Measurements from ENCODE around the gene EID2. TPM values are rescaled to one million over a fixed set of nuclear protein-coding genes. Genes with fewer than 3 reads are reported as not detected.
A peak's percentile ranks its signal among the peaks of the same experiment; 100 is the strongest.

Gene EID2
- total RNA-seq, 1 donor, result 8.3 TPM

DNA sequence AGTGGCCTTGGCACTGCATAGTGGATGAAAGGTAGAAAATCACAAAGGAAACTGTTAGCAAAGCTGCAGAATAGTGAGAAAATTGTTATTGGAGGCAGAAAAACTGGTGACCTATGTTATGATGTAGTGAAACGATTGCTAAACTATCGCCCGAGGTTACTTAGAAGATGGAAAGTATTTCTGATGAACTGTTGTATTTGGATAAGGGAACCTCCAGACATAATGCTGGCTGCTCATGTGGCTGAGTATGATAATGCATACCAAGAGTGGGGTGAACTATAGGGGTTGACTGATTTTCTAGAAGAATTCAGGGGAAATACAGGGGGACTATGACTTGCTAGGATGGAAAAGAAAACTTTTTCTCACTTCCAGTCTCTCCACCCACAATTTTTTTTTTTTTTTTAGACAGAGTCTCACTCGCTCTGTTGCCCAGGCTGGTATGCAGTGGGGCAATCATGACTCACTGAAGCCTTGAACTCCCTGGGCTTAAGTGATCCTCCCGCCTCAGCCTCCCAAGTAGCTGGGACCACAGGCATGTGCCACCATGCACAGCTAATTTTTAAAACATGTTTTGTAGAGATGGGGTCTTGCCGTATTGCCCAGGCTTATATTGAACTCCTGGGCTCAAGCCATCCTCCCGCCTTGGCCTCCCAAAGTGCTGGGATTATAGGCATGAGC lies 4.4 kb upstream of the EID2 start:
- no peaks in the 10 kb centered on the region for H3K4me1 ChIP-seq (ENCODE audit: insufficient read depth, low read length)
- H2AFZ ChIP-seq (ENCODE audit: low read length), result no peak overlapping the region
- no peak overlapping the region for H3K4me3 ChIP-seq (ENCODE audit: insufficient read depth, low read length)
- no peak overlapping the region for H3K27ac ChIP-seq (ENCODE audit: low read depth, low read length)
- H3K79me2 ChIP-seq (ENCODE audit: insufficient read depth, low read length), result peaks cover 2% of the 10 kb centered on the region
- TF ChIP-seq, protein P1, sequence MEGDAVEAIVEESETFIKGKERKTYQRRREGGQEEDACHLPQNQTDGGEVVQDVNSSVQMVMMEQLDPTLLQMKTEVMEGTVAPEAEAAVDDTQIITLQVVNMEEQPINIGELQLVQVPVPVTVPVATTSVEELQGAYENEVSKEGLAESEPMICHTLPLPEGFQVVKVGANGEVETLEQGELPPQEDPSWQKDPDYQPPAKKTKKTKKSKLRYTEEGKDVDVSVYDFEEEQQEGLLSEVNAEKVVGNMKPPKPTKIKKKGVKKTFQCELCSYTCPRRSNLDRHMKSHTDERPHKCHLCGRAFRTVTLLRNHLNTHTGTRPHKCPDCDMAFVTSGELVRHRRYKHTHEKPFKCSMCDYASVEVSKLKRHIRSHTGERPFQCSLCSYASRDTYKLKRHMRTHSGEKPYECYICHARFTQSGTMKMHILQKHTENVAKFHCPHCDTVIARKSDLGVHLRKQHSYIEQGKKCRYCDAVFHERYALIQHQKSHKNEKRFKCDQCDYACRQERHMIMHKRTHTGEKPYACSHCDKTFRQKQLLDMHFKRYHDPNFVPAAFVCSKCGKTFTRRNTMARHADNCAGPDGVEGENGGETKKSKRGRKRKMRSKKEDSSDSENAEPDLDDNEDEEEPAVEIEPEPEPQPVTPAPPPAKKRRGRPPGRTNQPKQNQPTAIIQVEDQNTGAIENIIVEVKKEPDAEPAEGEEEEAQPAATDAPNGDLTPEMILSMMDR (IDR thresholded peaks at IDR 0.05; ENCODE audit: extremely low read depth, low read depth, low read length), result no peak
- H3K4me2 ChIP-seq (ENCODE audit: insufficient read depth, low read length), result no peak overlapping the region
- no peak for DNase-seq (ENCODE audit: insufficient read length, low spot score, missing footprints)
- H3K9me3 ChIP-seq (ENCODE audit: low read depth, low read length), result no peaks in the 10 kb centered on the region
- H3K27me3 ChIP-seq (ENCODE audit: insufficient read depth, low read length), result peaks cover 4% of the 10 kb centered on the region
- no peaks in the 10 kb centered on the region for H4K20me1 ChIP-seq (ENCODE audit: insufficient read depth, low read length)
- H3K36me3 ChIP-seq (ENCODE audit: insufficient read depth, low read length), result no peaks in the 10 kb centered on the region

DNA sequence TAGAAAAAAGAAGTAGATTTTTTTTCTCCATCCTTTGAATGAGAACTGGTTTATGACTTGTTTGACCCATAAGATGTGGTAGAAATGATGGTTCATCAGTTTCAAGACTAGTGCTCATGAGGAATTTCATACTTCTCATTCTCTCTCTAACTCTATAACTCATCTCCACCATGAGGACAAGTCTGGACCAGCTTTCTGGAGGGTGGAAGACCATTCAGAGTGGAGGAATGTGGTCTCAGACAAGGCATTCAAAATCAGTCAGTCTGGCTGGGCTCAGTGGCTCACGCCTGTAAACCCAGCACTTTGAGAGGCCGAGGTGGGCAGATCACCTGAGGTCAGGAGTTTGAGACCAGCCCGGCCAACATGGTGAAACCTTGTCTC lies 3.5 kb upstream of the EID2 start:
- TF ChIP-seq, protein P1 (IDR thresholded peaks at IDR 0.05; ENCODE audit: extremely low read depth, low read depth, low read length), result no peak

DNA sequence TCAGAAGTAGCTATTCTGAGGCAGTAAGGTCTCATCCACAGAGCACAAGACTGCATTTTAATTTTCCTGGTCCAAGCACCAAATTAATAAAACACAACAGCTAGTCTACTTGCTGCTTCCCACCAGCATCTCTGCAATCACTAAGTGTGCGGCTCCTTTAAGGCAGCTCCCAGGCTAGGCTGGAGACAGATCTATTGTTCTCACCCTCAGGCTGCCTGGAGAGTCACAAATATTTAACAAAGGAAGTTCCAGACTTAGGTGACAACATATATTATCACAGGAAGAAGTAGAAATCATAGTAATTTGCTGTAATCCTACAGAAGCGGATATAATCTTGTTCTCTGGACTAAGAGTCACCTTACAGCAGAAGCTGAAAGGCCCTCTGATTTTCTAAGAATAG lies 2.2 kb upstream of the EID2 start:
- H3K36me3 ChIP-seq (ENCODE audit: insufficient read depth, low read length), result no peaks in the 10 kb centered on the region
- TF ChIP-seq, protein P1 (IDR thresholded peaks at IDR 0.05; ENCODE audit: extremely low read depth, low read depth, low read length), result no peak
- H3K4me1 ChIP-seq (ENCODE audit: insufficient read depth, low read length), result peaks cover 10% of the 10 kb centered on the region
- no peak overlapping the region for H2AFZ ChIP-seq (ENCODE audit: low read length)
- H3K79me2 ChIP-seq (ENCODE audit: insufficient read depth, low read length), result peaks cover 21% of the 10 kb centered on the region
- DNase-seq (ENCODE audit: insufficient read length, low spot score, missing footprints), result no peak
- H3K4me3 ChIP-seq (ENCODE audit: insufficient read depth, low read length), result no peak overlapping the region
- H4K20me1 ChIP-seq (ENCODE audit: insufficient read depth, low read length), result peaks cover 7% of the 10 kb centered on the region
- no peaks in the 10 kb centered on the region for H3K27me3 ChIP-seq (ENCODE audit: insufficient read depth, low read length)
- H3K9me3 ChIP-seq (ENCODE audit: low read depth, low read length), result no peaks in the 10 kb centered on the region
- no peak overlapping the region for H3K4me2 ChIP-seq (ENCODE audit: insufficient read depth, low read length)
- no peak overlapping the region for H3K27ac ChIP-seq (ENCODE audit: low read depth, low read length)

More for the DNA sequence above, 3.5 kb upstream of the EID2 start:
- Histone ChIP-seq H3K79me2 (ENCODE audit: insufficient read depth, low read length) (peaks cover 10% of the 10 kb centered on the region), H3K4me2 (ENCODE audit: insufficient read depth, low read length) (no peak overlapping the region), H3K27ac (ENCODE audit: low read depth, low read length) (no peak overlapping the region), H3K4me3 (ENCODE audit: insufficient read depth, low read length) (no peak overlapping the region), H4K20me1 (ENCODE audit: insufficient read depth, low read length) (no peaks in the 10 kb centered on the region), H3K27me3 (ENCODE audit: insufficient read depth, low read length) (peaks cover 4% of the 10 kb centered on the region), H3K9me3 (ENCODE audit: low read depth, low read length) (no peaks in the 10 kb centered on the region), H3K4me1 (ENCODE audit: insufficient read depth, low read length) (peaks cover 6% of the 10 kb centered on the region), H2AFZ (ENCODE audit: low read length) (no peak overlapping the region), H3K36me3 (ENCODE audit: insufficient read depth, low read length) (no peaks in the 10 kb centered on the region)
- no peak for DNase-seq (ENCODE audit: insufficient read length, low spot score, missing footprints)

DNA sequence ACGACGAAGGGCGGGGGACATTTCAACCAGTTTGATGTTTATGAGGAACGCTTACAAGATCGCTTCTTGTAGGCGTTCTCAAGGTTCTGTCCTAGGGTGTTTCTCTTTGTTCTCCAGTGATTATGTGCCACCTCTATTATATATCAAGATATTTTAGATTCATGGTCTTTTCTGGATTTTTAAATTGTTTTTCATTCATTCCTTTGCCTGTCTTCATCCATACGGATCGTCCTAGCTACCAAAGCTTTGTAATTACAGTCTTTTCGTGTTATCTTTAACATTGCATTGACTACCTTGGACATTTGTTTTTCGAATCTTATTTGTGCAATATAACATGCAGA lies 342 bp upstream of the EID2 start:
- H3K4me2 ChIP-seq (ENCODE audit: insufficient read depth, low read length), result peak overlapping the region; percentile 75
- H3K27me3 ChIP-seq (ENCODE audit: insufficient read depth, low read length), result no peaks in the 10 kb centered on the region
- no peaks in the 10 kb centered on the region for H3K36me3 ChIP-seq (ENCODE audit: insufficient read depth, low read length)
- peaks cover 10% of the 10 kb centered on the region for H3K4me1 ChIP-seq (ENCODE audit: insufficient read depth, low read length)
- H2AFZ ChIP-seq (ENCODE audit: low read length), result peak overlapping the region; percentile 88
- H3K4me3 ChIP-seq (ENCODE audit: insufficient read depth, low read length), result peak overlapping the region; percentile 89
- H3K9me3 ChIP-seq (ENCODE audit: low read depth, low read length), result no peaks in the 10 kb centered on the region
- no peak for DNase-seq (ENCODE audit: insufficient read length, low spot score, missing footprints)
- TF ChIP-seq, protein P1 (IDR thresholded peaks at IDR 0.05; ENCODE audit: extremely low read depth, low read depth, low read length), result no peak
- no peak overlapping the region for H3K27ac ChIP-seq (ENCODE audit: low read depth, low read length)
- peaks cover 7% of the 10 kb centered on the region for H4K20me1 ChIP-seq (ENCODE audit: insufficient read depth, low read length)
- H3K79me2 ChIP-seq (ENCODE audit: insufficient read depth, low read length), result peaks cover 25% of the 10 kb centered on the region
